ENCODE results near the gene SLC26A11. TPM values are rescaled to one million over a fixed set of nuclear protein-coding genes. Genes with fewer than 3 reads are reported as not detected.
A peak's percentile ranks its signal among the peaks of the same experiment; 100 is the strongest.

SLC26A11 gene
- polyA plus RNA-seq, 1 donor (not counting 4 experiments of a cell fraction or from before 2014, with no cell fraction given), result 2.2 TPM

GRCh38 chr17:80260791-80261158 is 40.5 kb downstream of the SLC26A11 start, which contains the start of gene RNF213:
TSS of gene RNF213 (plus strand) at chr17:80260852. CDS start at chr17:80263682, 2,830 bp downstream.
- no peak within 1 kb of the TSS for H2AFZ ChIP-seq (ENCODE audit: control insufficient read depth, low read length)
- H3K4me1 ChIP-seq (ENCODE audit: control insufficient read depth, extremely low read depth, insufficient read depth, low read length), result peaks cover 28% of the 10 kb centered on the region
- FAIRE-seq (no peak), DNase-seq (ENCODE audit: low read depth, low spot score) (no peak)
- H4K20me1 ChIP-seq (ENCODE audit: control insufficient read depth, extremely low read depth, insufficient read depth, low read length), result no peaks in the 10 kb centered on the region
- peak within 1 kb of the TSS; percentile 94 for H3K9ac ChIP-seq (ENCODE audit: control insufficient read depth, extremely low read depth, insufficient read depth, low read length)
- H3K4me3 ChIP-seq (ENCODE audit: control insufficient read depth in 2 of 3, extremely low read depth in 1 of 3, insufficient read depth in 2 of 3, low read depth in 1 of 3, low read length in 3 of 3), result peak within 1 kb of the TSS; percentile 83 to 93 (median 91)
- dilution Hi-C loops (cut with MboI; ENCODE audit: extremely low pct_ligation_motif_present, low sequenced_read_pairs), result no loop called here
- H3K9me1 ChIP-seq (ENCODE audit: control insufficient read depth, extremely low read depth, insufficient read depth, low read length), result no peaks in the 10 kb centered on the region
- H3K27ac ChIP-seq (ENCODE audit: control insufficient read depth, insufficient read depth, low read length), result peak within 1 kb of the TSS; percentile 89
- H3K4me2 ChIP-seq (ENCODE audit: control insufficient read depth, extremely low read depth, insufficient read depth, low read depth, low read length), result peak within 1 kb of the TSS; percentile 85
- H3K36me3 ChIP-seq (ENCODE audit: control insufficient read depth in 2 of 2, extremely low read depth in 1 of 2, insufficient read depth in 2 of 2, low read length in 2 of 2), result peaks cover 6 to 8% of the 10 kb centered on the region in 2 experiments
- no peaks in the 10 kb centered on the region for H3K9me3 ChIP-seq (ENCODE audit: control insufficient read depth, low read depth, low read length)
- H3K79me2 ChIP-seq (ENCODE audit: control insufficient read depth, insufficient read depth, low read length), result peaks cover 14% of the 10 kb centered on the region
- no peak for TF ChIP-seq EZH2 (IDR thresholded peaks at IDR 0.05; ENCODE audit: low read length)
- TF ChIP-seq, protein P1, sequence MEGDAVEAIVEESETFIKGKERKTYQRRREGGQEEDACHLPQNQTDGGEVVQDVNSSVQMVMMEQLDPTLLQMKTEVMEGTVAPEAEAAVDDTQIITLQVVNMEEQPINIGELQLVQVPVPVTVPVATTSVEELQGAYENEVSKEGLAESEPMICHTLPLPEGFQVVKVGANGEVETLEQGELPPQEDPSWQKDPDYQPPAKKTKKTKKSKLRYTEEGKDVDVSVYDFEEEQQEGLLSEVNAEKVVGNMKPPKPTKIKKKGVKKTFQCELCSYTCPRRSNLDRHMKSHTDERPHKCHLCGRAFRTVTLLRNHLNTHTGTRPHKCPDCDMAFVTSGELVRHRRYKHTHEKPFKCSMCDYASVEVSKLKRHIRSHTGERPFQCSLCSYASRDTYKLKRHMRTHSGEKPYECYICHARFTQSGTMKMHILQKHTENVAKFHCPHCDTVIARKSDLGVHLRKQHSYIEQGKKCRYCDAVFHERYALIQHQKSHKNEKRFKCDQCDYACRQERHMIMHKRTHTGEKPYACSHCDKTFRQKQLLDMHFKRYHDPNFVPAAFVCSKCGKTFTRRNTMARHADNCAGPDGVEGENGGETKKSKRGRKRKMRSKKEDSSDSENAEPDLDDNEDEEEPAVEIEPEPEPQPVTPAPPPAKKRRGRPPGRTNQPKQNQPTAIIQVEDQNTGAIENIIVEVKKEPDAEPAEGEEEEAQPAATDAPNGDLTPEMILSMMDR (optimal IDR thresholded peaks at IDR 0.05 in 1 of 3, IDR thresholded peaks at IDR 0.05 in 1 of 3, conservative IDR thresholded peaks at IDR 0.05 in 1 of 3; ENCODE audit: extremely low read depth in 1 of 3, insufficient read depth in 2 of 3, low read length in 3 of 3), result no peak
- no peaks in the 10 kb centered on the region for H3K27me3 ChIP-seq (ENCODE audit: control insufficient read depth, extremely low read depth, insufficient read depth, low read length)

GRCh38 chr17:80261159-80261894 is 41.1 kb downstream of the SLC26A11 start:
- FAIRE-seq (peak; percentile 61), DNase-seq (ENCODE audit: low read depth, low spot score) (no peak)
- Histone ChIP-seq H4K20me1 (ENCODE audit: control insufficient read depth, extremely low read depth, insufficient read depth, low read length) (no peaks in the 10 kb centered on the region), H3K79me2 (ENCODE audit: control insufficient read depth, insufficient read depth, low read length) (peaks cover 14% of the 10 kb centered on the region), H3K4me3 (ENCODE audit: control insufficient read depth in 2 of 3, extremely low read depth in 1 of 3, insufficient read depth in 2 of 3, low read depth in 1 of 3, low read length in 3 of 3) (peak overlapping the region; percentile 83 to 93 (median 91)), H3K27me3 (ENCODE audit: control insufficient read depth, extremely low read depth, insufficient read depth, low read length) (no peaks in the 10 kb centered on the region), H3K27ac (ENCODE audit: control insufficient read depth, insufficient read depth, low read length) (peak overlapping the region; percentile 89), H3K4me1 (ENCODE audit: control insufficient read depth, extremely low read depth, insufficient read depth, low read length) (peaks cover 26% of the 10 kb centered on the region), H3K9ac (ENCODE audit: control insufficient read depth, extremely low read depth, insufficient read depth, low read length) (peak overlapping the region; percentile 94), H3K9me3 (ENCODE audit: control insufficient read depth, low read depth, low read length) (no peaks in the 10 kb centered on the region), H3K4me2 (ENCODE audit: control insufficient read depth, extremely low read depth, insufficient read depth, low read depth, low read length) (peak overlapping the region; percentile 85), H2AFZ (ENCODE audit: control insufficient read depth, low read length) (no peak overlapping the region), H3K9me1 (ENCODE audit: control insufficient read depth, extremely low read depth, insufficient read depth, low read length) (no peaks in the 10 kb centered on the region), H3K36me3 (ENCODE audit: control insufficient read depth in 2 of 2, extremely low read depth in 1 of 2, insufficient read depth in 2 of 2, low read length in 2 of 2) (peaks cover 8 to 10% of the 10 kb centered on the region in 2 experiments)
- dilution Hi-C loops (cut with MboI; ENCODE audit: extremely low pct_ligation_motif_present, low sequenced_read_pairs), result no loop called here
- TF ChIP-seq, protein P1 (optimal IDR thresholded peaks at IDR 0.05 in 1 of 3, IDR thresholded peaks at IDR 0.05 in 1 of 3, conservative IDR thresholded peaks at IDR 0.05 in 1 of 3; ENCODE audit: extremely low read depth in 1 of 3, insufficient read depth in 2 of 3, low read length in 3 of 3), result no peak
- TF ChIP-seq EZH2 (IDR thresholded peaks at IDR 0.05; ENCODE audit: low read length), result no peak
